HG03064 (cell line): ENCODE measurements around the gene F8A1.
"Not testable (repeated sequence)": the region's sequence is repeated elsewhere in the genome, so short reads cannot be mapped to it uniquely, and the experiment has no call there.

ENCODE experiments used
- ATAC-seq: cut with Tn5 transposase; IDR thresholded peaks from one replicate; pipeline ENCODE4 v1.9.1; 2021; ENCODE audit warnings: low read depth; ENCODE audit not compliant: unreplicated experiment

Gene F8A1

GRCh38 chrX:154886069-154886788 lies at the start of gene F8A1:
Gene F8A1, plus strand, starts transcription at chrX:154886355. Its CDS starts 20 bp downstream, at chrX:154886375.
- peak; percentile 63 for ATAC-seq

- ATAC-seq: no peak
Measured at GRCh38 chrX:154840856-154841255, 45.3 kb upstream of the F8A1 start.

GRCh38 chrX:154850957-154851611 lies 35.1 kb upstream of the F8A1 start:
- no peak for ATAC-seq

- no peak for ATAC-seq
Measured at GRCh38 chrX:154855256-154855655, 30.9 kb upstream of the F8A1 start.

- not testable (repeated sequence) for ATAC-seq
Measured at GRCh38 chrX:154868522-154868921, 17.6 kb upstream of the F8A1 start.

GRCh38 chrX:154873329-154873728 lies 12.8 kb upstream of the F8A1 start:
- no peak for ATAC-seq

GRCh38 chrX:154884069-154884468 lies 2.1 kb upstream of the F8A1 start:
- not testable (repeated sequence) for ATAC-seq

- ATAC-seq: not testable (repeated sequence)
Measured at GRCh38 chrX:154885057-154885456, 1.1 kb upstream of the F8A1 start.

- ATAC-seq: not testable (repeated sequence)
Measured at GRCh38 chrX:154885549-154885948, 606 bp upstream of the F8A1 start.

- peak; percentile 49 for ATAC-seq
Measured at GRCh38 chrX:154886789-154887221, 650 bp downstream of the F8A1 start.

GRCh38 chrX:154890990-154891639 lies 5.0 kb downstream of the F8A1 start:
- no peak for ATAC-seq

- no peak for ATAC-seq
Measured at GRCh38 chrX:154892296-154892695, 6.1 kb downstream of the F8A1 start.

GRCh38 chrX:154900323-154900722 lies 14.2 kb downstream of the F8A1 start:
- no peak for ATAC-seq

- ATAC-seq: no peak
Measured at GRCh38 chrX:154902408-154902807, 16.3 kb downstream of the F8A1 start.

- no peak for ATAC-seq
Measured at GRCh38 chrX:154908821-154909220, 22.7 kb downstream of the F8A1 start.

GRCh38 chrX:154910048-154910447 lies 23.9 kb downstream of the F8A1 start:
- ATAC-seq: not testable (repeated sequence)

- ATAC-seq: not testable (repeated sequence)
Measured at GRCh38 chrX:154910528-154910927, 24.4 kb downstream of the F8A1 start.

- no peak for ATAC-seq
Measured at GRCh38 chrX:154914052-154914451, 27.9 kb downstream of the F8A1 start.

GRCh38 chrX:154918060-154918483 lies 31.9 kb downstream of the F8A1 start:
- no peak for ATAC-seq

- ATAC-seq: not testable (repeated sequence)
Measured at GRCh38 chrX:154924771-154925170, 38.6 kb downstream of the F8A1 start.
